Measurements from ENCODE around the gene GJA1.

GRCh38 chr6:121463087-121463486 is 27.6 kb downstream of the GJA1 start:
- TF ChIP-seq NFE2L2 (IDR thresholded peaks at IDR 0.05; ENCODE audit: low read depth, low read length), result no peak
- no peak for TF ChIP-seq USF2 (IDR thresholded peaks at IDR 0.05; ENCODE audit: low read depth, low read length)
- TF ChIP-seq MXI1 (IDR thresholded peaks at IDR 0.05; ENCODE audit: borderline replicate concordance, low read depth, low read length), result no peak
- no peak for TF ChIP-seq POLR2A (IDR thresholded peaks at IDR 0.05; ENCODE audit: low read depth, low read length)
- no peak for TF ChIP-seq RFX5 (IDR thresholded peaks at IDR 0.05; ENCODE audit: low read depth, low read length)
- TF ChIP-seq, protein P1, sequence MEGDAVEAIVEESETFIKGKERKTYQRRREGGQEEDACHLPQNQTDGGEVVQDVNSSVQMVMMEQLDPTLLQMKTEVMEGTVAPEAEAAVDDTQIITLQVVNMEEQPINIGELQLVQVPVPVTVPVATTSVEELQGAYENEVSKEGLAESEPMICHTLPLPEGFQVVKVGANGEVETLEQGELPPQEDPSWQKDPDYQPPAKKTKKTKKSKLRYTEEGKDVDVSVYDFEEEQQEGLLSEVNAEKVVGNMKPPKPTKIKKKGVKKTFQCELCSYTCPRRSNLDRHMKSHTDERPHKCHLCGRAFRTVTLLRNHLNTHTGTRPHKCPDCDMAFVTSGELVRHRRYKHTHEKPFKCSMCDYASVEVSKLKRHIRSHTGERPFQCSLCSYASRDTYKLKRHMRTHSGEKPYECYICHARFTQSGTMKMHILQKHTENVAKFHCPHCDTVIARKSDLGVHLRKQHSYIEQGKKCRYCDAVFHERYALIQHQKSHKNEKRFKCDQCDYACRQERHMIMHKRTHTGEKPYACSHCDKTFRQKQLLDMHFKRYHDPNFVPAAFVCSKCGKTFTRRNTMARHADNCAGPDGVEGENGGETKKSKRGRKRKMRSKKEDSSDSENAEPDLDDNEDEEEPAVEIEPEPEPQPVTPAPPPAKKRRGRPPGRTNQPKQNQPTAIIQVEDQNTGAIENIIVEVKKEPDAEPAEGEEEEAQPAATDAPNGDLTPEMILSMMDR (conservative IDR thresholded peaks at IDR 0.05; ENCODE audit: low read depth, low read length), result no peak
- TF ChIP-seq CHD1 (IDR thresholded peaks at IDR 0.05; ENCODE audit: low read depth, low read length), result no peak
- TF ChIP-seq SMC3 (IDR thresholded peaks at IDR 0.05; ENCODE audit: low read depth, low read length), result no peak

Data from IMR-90 (cell line).